Measurements from ENCODE around the gene MPC2. TPM values are rescaled to one million over a fixed set of nuclear protein-coding genes. Genes with fewer than 3 reads are reported as not detected.
"Not testable (repeated sequence)": the region's sequence is repeated elsewhere in the genome, so short reads cannot be mapped to it uniquely, and the experiment has no call there.

The MPC2 gene
- total RNA-seq, 1 donor from 2014 or later, result 22.7 TPM

DNA sequence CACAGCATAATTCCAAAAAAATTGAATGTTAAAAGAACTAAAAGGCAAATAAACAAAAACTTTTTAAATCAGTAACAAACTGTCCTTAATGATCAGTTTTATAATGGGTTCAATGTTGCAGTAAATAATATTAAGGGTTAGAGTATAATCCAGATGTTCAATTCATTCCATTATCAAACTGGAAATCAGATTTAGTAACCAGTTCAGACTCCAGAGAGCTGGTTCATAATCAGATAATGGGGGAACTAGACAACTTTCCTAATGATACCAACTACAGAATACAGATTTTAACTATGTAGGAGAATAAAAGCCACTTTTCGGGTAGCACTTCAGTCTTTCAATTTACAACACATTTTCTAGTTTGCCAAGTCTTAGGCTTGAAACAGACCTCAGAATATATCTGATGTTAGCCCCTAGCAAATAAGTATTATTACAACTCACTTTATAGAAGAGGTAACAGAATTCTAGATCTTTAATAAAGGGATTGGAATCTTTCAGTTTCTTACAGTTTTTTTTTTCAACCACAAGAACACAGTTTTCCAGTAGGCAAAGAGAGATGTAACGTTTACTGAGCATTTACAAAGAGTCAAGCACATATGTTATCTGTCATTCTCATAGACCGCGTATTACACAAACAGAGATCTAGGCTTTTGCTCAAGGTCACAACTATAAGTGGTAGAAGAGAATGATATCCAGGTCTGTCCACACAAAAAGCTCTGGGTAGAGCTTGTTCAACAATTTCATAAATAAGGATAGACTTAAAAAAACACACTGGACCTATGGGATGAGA is 2.3 kb downstream of the MPC2 start:
- DNase-seq (ENCODE audit: low read depth in 2 of 2), result no peak

DNA sequence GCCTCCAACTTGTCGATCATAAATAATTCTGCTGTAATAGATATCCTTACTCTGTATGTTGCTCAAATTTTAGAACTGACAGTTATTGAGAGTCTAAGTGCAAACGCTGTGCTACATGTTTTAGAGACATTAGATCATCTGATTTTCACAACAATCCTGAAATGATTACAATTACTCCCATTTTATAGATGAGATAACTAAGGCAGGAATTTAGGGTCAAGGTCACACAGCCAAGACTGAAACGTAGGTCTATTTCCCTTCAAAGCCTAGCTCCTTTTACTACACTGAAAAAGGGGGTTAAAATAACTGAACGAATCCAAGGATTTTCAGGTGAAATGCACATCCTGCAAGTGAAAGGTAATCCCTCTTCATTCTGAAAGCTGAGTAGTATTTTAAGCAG is 3.1 kb downstream of the MPC2 start:
- DNase-seq (ENCODE audit: low read depth in 2 of 2), result no peak

DNA sequence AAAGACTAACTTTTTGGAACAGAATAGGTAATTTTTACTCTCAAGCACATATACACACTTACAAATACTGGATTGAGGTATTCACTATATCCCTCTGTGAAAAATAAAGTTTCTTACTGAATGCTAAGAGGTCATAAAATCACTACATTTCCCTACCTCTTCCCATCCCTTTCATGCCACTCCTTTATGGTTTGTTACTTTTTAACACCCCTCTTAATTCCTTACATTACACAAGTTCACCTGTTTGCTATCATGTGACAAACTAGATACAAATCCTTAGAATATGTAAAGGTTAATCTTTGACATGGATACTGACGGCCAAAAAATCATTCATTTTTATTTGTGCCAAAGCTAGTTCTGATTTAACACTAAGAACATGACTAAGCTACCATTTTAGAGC is 7.1 kb downstream of the MPC2 start:
- DNase-seq (ENCODE audit: low read depth in 2 of 2), result no peak

DNA sequence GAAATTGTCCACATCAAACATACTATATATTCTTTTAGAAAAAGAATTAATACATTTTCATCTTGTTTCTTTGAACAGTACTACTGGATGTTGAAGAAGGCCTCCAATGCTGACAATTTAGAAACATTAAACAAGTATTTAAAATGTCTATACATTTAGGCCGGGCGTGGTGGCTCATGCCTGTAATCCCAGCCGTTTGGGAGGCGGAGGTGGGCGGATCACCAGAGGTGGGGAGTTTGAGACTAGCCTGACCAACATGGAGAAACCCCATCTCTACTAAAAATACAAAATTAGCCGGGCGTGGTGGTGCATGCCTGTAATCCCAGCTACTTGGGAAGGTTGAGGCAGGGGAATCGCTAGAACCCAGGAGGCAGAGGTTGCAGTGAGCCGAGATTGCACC is 8.0 kb downstream of the MPC2 start:
- not testable (repeated sequence) for DNase-seq (ENCODE audit: low read depth in 2 of 2)

DNA sequence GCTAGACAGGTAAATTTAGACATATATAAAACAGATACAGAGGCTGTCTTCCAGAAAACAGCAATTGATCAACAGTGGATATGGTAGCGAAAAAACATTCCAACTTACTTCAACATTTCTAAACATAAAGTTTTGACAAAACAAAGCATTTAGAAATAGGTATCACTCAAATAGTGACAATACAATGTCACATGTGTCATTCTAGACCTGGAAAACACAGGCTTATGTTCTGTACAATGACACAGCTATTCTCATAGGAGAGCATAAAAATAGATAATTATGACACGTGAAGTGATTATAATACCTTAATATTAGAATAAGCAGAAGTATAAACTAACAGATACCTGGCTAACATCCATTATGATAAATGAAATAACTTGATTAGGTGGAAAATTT is 8.4 kb downstream of the MPC2 start:
- DNase-seq (ENCODE audit: low read depth in 2 of 2), result no peak

DNA sequence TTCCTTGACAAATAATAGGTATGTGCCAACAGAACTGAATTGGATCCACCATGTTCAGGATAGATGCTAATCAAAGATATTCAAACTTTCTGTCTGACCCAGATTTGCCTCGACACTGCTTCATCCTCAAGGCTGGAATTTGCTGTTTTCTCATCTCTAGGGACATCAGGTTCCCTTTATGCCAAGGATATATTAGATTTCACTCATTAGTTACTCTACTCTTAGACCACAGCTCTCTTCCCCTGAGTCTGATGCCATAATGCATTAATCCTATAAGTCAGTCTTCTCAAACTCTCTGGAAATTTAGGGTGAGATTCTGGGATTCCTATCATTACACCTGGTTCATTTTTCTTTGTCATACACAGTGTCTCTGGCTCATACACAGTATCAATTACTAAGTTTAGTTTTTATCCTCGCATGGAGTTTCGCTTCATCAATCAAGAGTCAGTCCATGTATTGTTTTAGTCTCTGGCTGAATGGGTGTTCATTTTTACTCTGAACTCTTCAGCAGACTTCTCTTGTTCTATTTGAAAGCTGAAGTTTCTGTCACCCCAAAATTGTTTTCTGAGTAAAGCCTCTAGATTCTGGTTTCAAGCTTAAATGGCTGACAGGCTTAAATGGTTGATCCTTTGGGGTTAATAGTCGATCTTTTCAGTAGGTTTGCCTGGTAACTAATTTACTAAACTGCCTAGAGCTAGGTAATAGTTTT is 9.7 kb downstream of the MPC2 start:
- DNase-seq (ENCODE audit: low read depth in 2 of 2), result no peak

DNA sequence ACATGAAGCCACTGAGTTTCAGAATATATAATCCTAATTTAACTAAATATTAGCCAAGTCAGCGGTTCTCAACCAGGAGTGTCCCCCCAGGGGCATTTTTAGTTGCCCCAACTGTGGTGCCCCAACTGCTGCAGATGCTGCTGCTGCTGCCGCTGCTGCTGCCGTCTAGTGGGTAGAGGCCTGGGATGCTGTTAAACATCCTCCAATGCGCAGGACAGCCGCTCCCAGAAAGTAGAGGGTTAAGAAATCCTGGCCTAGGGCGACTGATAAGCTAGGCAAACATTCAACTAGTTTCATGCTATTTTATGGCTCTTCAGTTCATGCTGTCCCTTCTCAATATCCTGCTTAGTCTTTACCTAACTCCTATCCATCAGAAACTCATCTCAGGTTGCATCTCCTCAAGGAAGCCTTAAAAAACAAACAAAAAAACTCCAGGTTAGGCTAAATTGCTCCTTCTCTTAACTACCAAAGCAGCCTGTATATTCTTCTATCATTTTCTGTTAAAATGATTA is 10.3 kb downstream of the MPC2 start:
- DNase-seq (ENCODE audit: low read depth in 2 of 2), result no peak

DNA sequence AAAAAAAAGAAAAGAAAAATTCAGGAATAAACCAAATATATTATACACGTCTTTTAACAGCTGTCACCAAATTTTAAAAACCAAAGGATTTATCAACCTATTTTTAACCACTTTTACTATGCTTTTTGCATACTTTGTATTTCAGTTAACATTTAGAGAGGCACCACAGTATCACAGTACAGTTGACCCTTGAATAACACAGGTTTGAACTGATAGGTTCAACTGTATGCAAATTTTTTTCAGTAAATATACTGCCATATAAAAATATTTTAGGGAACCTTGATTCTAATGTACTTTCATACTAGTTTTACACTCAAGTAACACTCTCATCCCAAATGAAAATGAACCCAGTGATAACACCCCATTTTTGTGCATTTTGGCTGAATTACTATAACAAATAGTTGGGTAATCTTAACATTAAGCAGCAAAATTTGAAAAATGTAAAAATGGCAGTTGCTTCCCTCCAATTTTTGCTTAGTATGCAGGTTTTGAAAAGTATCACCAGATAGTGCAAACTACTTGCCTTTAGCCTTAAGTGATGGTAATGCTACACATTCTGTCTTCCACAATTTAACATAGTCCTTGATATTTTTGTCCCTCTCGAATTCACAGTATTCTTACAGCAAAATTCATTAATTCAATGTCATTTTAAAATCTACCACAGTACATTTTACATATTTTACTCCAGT is 12.2 kb downstream of the MPC2 start:
- no peak for DNase-seq (ENCODE audit: low read depth in 2 of 2)

DNA sequence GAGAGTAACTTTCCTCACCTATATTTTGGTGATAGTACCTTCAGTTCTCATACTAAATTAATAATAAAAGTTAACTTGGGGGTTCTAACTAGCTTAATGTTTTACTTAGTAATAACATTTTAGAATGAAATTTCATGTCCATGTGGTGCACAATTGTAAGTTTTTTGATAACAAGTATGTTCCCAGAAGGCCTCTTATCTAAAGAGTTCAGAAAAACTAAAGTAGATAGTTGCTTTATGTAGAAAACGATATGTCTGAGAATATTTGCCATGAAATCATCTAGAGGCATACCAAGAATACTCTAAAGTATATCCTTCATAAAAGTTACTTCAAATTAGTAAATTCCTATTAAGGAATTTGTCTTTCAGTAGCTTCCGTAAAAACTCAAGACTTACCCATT is 12.8 kb downstream of the MPC2 start:
- DNase-seq (ENCODE audit: low read depth in 2 of 2), result no peak

DNA sequence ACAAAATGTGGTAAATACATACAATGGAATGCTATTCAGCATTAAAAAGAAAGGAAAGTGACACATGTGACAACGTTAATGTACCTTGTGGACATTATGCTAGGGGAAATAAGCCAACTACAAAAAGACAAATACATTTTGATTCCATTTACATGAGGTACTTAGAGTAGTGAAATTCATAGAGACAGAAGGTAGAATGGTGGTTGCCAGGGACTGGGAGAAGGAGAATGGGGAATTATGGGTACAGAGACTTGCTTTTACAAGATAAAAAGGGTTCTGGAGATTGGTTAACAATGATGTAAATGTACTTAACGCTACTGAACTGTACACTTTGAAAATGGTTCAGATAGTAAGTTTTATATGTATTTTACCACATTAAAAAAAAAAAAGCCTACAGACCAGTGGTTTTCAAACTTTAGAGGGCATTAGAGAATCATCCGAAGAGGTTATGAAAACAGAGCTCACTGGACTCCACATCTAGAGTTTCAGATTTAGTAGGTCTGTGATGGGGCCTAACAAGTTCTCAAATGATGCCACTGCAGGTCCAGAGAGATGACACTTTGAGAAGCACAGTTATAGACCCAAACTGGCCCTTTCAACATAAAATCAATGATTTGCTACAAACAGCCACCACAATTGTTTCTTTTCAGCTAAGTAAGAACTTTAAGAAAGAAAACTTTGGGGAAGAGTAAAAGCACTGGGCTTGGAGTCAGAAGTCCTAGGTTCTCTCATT is 13.4 kb downstream of the MPC2 start:
- no peak for DNase-seq (ENCODE audit: low read depth in 2 of 2)

DNA sequence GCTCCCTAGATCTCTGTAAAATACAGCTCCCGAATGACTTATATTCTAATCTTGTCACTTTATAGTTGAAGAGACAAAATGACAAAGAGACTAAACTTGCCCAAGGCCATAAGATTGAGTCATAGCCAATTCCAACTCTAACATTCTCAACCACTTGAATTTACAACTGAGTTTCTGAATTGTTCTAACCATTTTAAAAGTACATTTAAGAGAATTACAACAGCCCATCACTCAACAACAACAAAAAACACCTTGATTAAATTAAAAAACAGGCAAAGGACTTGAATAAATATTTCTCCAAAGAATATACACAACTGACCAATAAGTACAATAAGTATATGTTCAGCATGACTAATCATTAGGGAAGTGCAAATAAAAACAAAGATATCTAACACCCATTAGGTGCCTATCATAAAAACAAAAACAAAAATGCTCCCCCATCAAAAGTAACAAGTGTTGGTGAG is 14.2 kb downstream of the MPC2 start:
- no peak for DNase-seq (ENCODE audit: low read depth in 2 of 2)

DNA sequence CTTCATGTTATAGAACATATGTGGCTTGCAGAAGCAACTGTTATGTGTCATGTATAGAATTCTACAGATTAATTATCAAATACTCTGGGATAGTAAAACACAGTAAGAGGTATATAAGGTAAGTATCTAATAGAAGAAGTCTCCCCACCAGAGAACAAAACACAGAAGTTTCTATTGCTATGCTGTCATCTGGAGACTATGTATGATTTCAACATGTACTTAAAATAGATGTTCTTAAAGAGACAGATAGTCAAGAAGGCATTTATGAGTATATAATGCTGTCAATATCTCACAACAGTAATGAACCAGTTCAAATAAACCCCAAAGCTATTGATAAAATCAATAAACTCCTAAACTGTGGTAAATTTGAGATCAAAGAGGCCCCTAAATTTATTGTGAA is 14.8 kb downstream of the MPC2 start:
- no peak for DNase-seq (ENCODE audit: low read depth in 2 of 2)

DNA sequence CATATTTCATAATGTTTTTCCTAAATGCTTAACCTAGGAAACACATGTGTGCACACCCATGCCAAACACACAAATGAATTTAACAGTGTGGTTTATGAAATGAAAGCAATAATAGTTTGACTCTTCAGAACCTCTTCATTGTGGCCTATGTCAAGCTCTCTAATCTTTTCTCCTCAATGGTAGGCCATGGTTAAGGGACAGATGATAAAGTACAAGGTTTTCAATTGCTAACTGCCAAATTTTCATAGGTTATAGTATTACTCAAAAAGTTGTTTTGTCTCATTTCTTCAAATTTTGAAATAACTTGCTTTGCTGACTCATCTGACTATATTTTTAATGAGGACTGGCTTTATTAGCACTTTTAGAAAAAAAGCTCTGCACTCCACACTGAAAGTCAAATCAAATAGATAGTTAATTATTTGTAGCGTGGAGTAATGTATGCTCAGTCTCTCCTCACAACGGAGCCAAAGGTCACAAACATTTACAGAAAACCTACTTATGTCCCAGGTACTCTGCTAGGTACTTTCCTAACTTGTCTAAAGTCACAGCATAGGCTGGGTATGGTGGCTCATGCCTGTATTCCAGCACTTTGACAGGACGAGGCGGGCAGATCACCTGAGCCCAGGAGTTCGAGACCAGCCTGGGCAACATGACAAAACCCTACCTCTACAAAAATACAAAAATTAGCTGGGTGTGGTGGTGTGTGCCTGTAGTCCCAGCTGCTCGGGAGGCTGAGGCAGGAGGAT is 19.9 kb downstream of the MPC2 start:
- DNase-seq (ENCODE audit: low read depth in 2 of 2), result no peak

DNA sequence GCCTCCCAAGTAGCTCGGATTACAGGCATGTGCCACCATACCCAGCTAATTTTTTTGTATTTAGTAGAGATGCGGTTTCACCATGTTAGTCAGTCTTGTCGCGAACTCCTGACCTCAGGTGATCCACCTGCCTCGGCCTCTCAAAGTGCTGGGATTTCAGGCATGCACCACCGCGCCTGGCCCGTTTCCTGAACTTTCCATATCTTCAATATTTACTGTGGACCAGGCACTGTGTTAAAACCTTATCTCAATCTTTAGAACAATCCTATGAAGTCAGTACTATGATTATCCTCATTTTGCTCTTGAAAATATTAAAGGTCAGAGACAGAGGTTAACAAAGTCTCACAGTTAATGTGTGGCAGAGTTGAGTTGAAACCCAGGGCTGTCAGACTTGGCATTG is 21.3 kb downstream of the MPC2 start:
- no peak for DNase-seq (ENCODE audit: low read depth in 2 of 2)

DNA sequence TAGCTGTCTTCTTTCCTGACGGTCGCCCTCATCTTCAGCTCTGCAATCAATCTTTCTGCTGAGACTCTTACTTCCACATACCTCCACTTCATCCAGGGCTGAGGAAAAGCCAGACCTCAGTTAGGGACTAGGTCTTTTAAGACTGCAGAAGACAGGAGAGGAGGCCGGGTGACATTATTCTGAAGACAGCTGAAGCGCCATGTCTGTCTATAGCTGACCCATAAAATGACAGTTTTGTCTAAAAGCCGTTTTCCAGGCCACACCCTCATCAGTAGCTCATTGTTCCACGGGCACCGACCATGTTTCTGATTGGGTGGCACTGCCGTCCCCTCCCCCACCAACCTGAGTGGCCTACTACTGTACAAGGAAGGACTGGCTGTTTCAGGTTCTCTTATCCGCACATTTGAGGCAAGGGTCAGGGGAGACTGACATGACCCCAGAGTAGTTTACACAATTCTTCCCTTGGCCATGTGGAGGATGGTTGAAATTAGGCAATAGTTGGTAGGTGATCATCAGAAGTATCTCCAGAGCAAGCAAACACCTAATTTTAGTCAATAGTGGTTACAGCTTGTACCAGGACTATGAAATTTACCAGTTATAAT is 22.9 kb downstream of the MPC2 start, which contains the start of gene ADCY10:
Gene ADCY10 (minus strand): TSS at position 240 of the 602 bp plus-strand sequence. CDS start 8,994 bp downstream, outside the sequence.
- no peak for DNase-seq (ENCODE audit: low read depth in 2 of 2)

DNA sequence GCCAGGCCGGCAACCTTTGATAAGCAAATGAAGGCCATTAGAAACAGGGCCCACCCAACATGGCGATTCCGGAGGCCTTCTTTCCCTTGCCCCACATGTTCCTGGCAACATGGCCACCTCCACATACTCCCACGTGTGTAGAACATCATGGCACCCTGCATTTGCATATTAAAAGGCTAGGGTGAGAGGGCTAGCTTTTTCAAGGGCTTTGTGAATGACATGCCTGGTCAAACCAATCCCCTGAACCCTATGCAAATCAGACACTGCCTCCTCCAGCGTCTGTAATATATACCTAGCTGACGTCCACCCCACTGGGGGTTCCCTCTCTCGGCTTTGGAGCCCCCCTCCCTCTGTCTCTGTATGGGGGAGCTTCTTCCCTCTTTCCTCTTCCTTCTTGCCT is 24.6 kb downstream of the MPC2 start:
- no peak for DNase-seq (ENCODE audit: low read depth in 2 of 2)

DNA sequence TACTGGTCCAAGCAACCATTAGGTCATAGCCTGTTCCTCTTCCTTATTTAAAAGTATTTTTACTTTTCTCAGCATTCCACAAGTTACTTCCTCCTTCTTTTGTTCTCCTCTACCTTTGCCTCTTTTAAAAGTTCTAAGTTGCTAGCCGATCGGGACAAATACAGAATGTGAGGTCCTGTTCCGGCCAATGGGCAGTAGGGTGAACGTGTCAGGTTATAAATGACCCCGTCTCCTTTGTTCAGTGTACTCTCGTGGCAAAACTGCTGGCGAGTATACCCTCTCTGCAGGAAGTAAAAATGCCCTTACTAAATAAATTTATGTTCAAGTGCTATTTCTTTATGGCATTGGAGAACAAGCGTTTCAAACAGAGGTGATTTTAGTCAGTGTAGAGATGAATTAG is 25.5 kb downstream of the MPC2 start:
- DNase-seq (ENCODE audit: low read depth in 2 of 2), result no peak

DNA sequence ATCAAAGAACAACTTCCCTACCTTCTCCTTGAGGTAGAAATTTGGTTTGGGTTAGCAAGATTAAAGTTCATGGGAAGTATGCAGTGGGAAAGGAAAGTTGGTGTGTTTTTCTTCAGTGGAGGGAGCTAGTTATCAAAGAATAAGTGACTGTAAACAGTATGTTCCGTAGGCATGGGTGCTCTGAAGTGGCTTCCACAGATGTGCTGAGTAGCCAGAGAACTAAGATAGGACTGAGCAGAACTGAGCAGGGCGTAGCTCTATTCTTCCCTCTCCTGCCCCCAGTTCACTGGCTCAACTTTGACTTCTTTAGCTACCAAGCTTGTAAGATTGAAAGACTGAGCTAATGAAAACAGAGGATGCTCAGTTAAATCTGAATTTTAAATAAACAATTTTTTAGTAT is 26.3 kb downstream of the MPC2 start:
- no peak for DNase-seq (ENCODE audit: low read depth in 2 of 2)

DNA sequence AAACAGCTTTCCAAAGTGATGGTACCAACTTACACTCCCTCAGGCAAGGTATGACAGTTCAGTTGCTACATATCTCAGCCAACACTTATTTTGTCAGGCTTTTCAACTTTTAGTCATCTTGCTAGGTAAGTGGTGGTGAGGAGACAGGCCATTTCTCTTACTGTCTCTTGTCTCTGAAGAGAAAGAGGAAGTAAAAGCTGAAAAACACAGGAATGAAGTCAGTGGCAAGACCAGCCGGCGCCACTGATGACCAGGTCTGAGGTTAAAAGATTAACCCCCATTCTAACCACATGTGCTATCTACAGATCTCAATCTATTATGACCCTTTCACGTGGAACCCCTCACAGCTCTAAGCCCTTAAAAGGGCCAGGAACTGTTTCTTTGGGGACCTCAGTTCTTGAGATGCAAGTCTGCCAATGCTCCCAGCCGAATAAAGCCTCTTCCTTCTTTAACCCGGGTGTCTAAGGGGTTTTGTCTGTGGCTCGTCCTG is 27.1 kb downstream of the MPC2 start:
- DNase-seq (ENCODE audit: low read depth in 2 of 2), result no peak

DNA sequence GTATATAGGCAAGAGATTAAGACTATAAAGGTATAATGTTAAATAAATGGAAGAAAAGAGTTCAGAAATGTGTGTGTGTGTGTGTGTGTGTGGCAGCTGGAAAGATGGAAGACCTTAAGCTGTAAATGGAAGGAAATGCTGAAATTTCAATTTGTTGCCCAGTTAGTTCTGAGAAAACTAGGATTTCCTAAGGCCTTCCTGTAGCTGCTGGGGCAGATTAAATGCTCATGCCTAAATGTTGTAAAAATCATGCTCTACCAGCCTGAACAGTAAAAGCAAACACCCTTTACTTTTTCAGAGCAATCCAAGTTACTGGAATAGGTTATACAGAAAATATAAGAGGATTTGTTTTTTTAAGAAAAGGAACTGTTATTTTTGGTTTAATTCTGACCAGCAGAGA is 31.2 kb downstream of the MPC2 start:
- no peak for DNase-seq (ENCODE audit: low read depth in 2 of 2)

Data from dermis microvascular lymphatic vessel endothelial cell (primary cell).